SK-N-MC (cell line): ENCODE data around the gene TBCEL.

Experiments
- DNase-seq: peaks from one replicate; pipeline ENCODE4 v3.0.0-alpha.2; 2011; ENCODE audit warnings: low read depth, low spot score
- H3K27ac ChIP-seq: fragments of 200-600 bp; sonication (generic); 2 replicates; pipeline ENCODE4 v1.5.1; 2016; ENCODE audit warnings: mixed run types
- H3K36me3 ChIP-seq: fragments of 200-600 bp; sonication (generic); 2 replicates; pipeline ENCODE4 v1.6.1; 2017; ENCODE audit warnings: antibody characterized with exemption, low read length, mixed read lengths; ENCODE audit not compliant: insufficient read depth
- H3K4me3 ChIP-seq: fragments of 200-600 bp; sonication (generic); 2 replicates; pipeline ENCODE4 v1.5.1; 2016
- H3K9ac ChIP-seq: fragments of 200-600 bp; sonication (generic); 2 replicates; pipeline ENCODE4 v1.8.0; 2017; ENCODE audit warnings: mixed run types, mixed read lengths; ENCODE audit not compliant: insufficient read length
- H3K9me3 ChIP-seq: fragments of 200-600 bp; sonication (generic); 2 replicates; pipeline ENCODE4 v1.6.1; 2017; ENCODE audit warnings: low read depth, mild to moderate bottlenecking, antibody characterized with exemption, low read length, moderate library complexity, mixed read lengths
- EZH2 ChIP-seq: fragments of 200-600 bp; sonication (generic); IDR thresholded peaks from one replicate; pipeline ENCODE4 v1.6.1; 2017; ENCODE audit warnings: antibody characterized with exemption
- FOXP2 ChIP-seq: optimal IDR thresholded peaks from 2 replicates; pipeline ENCODE3; 2011; ENCODE audit warnings: mild to moderate bottlenecking, moderate library complexity; ENCODE audit not compliant: insufficient read depth; ENCODE audit errors: extremely low read length, control extremely low read depth
- POLR2AphosphoS5 ChIP-seq: IDR thresholded peaks from 2 replicates; pipeline ENCODE4 v1.6.1; 2012; ENCODE audit warnings: mild to moderate bottlenecking, low read depth, low read length, borderline replicate concordance

The TBCEL gene

GRCh38 chr11:121047926-121048325 is 24.0 kb downstream of the TBCEL start:
- no peaks in the 10 kb centered on the region for H3K9me3 ChIP-seq
- TF ChIP-seq POLR2AphosphoS5 (no peak), EZH2 (no peak)
- H3K36me3 ChIP-seq, result 0 out of 2 replicates have a peak, but pooled peaks cover 8% of the 10 kb centered on the region
- H3K27ac ChIP-seq, result no peak overlapping the region
- no peak overlapping the region for H3K9ac ChIP-seq
- H3K4me3 ChIP-seq, result no peak overlapping the region
- DNase-seq, result no peak

DNA sequence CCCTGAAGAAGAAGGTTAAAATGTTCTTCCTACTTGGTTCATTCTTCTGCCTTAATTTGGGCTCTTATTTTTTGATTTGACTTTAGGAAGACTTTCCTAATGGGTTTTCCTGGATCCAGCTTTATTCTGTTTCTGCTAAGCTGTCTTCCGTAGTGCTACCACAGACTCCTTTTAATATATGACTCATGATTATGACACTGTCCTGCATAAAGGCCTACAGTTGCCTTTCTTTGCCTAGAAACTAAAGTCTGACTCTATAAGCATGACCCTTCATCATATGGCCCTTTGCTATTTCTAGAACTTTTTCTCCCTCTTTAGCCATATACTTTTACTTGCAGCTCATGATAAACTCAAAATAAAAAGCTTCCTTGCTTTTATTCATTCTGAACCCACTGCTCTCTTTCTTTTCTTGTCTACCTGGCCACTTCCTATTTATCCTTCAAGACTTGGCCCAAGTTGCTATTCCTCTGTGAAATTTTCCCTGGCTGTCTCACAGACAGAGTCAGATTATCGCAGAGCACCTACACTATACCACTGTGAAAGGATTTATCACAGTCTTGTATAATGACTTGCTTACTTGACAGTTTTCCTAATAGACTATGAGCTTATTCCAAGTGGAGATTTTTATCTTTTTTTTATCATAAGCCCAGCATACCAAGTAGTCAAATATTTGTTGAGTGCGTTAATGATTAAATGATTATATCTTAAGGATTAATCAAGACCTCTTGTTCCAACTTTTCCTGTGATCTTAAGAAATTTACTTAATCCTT is 24.7 kb downstream of the TBCEL start:
- DNase-seq, result no peak
- no peak overlapping the region for H3K9ac ChIP-seq
- no peak overlapping the region for H3K27ac ChIP-seq
- H3K4me3 ChIP-seq, result no peak overlapping the region
- TF ChIP-seq FOXP2, result no peak
- TF ChIP-seq EZH2, result no peak
- TF ChIP-seq POLR2AphosphoS5, result no peak
- peaks cover 15% of the 10 kb centered on the region; the same call in 1 of the 2 replicates for H3K36me3 ChIP-seq
- H3K9me3 ChIP-seq, result no peaks in the 10 kb centered on the region

DNA sequence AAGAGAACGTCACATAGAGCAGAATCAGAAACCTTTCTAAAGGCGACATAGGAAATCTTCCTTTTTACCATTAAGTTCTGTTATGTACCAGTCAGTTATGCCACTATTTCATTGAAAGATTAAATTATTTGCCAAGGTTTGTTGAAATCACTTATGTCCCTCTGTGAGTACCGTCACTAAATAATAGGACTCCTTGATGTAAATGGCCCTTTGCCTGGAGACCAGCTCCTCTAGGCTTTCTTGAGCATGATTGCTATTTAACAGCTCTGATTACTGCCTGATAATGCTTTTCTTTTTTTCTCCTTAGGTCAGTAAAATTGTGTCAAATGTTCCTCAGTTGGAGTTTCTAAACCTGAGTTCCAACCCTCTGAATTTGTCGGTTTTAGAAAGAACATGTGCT is 29.3 kb downstream of the TBCEL start:
- no peak overlapping the region for H3K27ac ChIP-seq
- H3K36me3 ChIP-seq, result peaks cover 37% of the 10 kb centered on the region; the same call in 1 of the 2 replicates
- TF ChIP-seq POLR2AphosphoS5, result no peak
- no peak for TF ChIP-seq FOXP2
- no peak for TF ChIP-seq EZH2
- H3K9ac ChIP-seq, result no peak overlapping the region
- H3K4me3 ChIP-seq, result no peak overlapping the region
- no peaks in the 10 kb centered on the region for H3K9me3 ChIP-seq
- DNase-seq, result no peak

DNA sequence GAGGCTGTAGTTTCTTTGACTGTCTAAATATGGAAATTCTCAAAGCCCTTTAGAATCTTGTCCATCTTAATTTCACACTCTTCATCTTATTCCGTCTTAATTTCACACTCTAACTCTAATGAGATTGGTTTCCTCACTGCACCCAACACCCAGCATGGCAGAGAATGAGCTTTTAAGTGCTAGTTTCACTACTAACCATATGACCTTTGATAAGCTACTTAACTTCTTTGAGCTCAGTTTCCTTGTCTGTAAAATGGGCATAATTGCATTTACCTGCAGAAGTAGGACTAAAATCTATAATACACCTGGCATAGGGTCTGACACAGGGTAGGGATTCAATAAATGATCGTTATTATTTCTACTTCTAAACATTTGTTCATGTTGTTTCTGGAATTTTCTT is 30.4 kb downstream of the TBCEL start:
- no peak for DNase-seq
- H3K9ac ChIP-seq, result no peak overlapping the region
- H3K36me3 ChIP-seq, result peaks cover 37% of the 10 kb centered on the region; the same call in 1 of the 2 replicates
- no peak overlapping the region for H3K4me3 ChIP-seq
- TF ChIP-seq FOXP2 (no peak), POLR2AphosphoS5 (no peak), EZH2 (no peak)
- H3K27ac ChIP-seq, result no peak overlapping the region
- H3K9me3 ChIP-seq, result no peaks in the 10 kb centered on the region

DNA sequence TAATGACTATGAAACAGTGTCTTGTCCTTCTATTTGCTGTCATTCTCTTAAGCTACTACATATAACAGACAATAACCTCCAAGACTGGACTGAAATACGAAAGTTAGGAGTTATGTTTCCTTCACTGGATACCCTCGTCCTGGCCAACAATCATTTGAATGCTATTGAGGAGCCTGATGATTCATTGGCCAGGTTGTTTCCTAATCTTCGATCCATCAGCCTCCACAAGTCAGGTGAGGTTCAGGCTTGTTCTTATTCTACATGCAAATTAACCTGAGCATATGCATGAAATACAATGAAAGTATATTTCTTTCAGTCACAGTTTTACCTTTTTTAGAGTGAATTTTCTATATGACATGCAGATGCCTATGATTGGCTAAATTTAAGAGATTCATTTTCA is 31.2 kb downstream of the TBCEL start:
- no peak for TF ChIP-seq FOXP2
- no peak for TF ChIP-seq POLR2AphosphoS5
- no peak for TF ChIP-seq EZH2
- H3K9ac ChIP-seq, result no peak overlapping the region

GRCh38 chr11:121057922-121058321 is 34.0 kb downstream of the TBCEL start:
- Histone ChIP-seq H3K27ac (no peak overlapping the region), H3K9me3 (no peaks in the 10 kb centered on the region), H3K4me3 (no peak overlapping the region), H3K9ac (no peak overlapping the region), H3K36me3 (peaks cover 40% of the 10 kb centered on the region)
- no peak for DNase-seq
- TF ChIP-seq FOXP2, result no peak
- TF ChIP-seq EZH2, result no peak
- TF ChIP-seq POLR2AphosphoS5, result no peak

More for the DNA sequence above, 31.2 kb downstream of the TBCEL start:
- Histone ChIP-seq H3K36me3 (peaks cover 40% of the 10 kb centered on the region), H3K4me3 (no peak overlapping the region), H3K27ac (no peak overlapping the region), H3K9me3 (no peaks in the 10 kb centered on the region)
- no peak for DNase-seq

DNA sequence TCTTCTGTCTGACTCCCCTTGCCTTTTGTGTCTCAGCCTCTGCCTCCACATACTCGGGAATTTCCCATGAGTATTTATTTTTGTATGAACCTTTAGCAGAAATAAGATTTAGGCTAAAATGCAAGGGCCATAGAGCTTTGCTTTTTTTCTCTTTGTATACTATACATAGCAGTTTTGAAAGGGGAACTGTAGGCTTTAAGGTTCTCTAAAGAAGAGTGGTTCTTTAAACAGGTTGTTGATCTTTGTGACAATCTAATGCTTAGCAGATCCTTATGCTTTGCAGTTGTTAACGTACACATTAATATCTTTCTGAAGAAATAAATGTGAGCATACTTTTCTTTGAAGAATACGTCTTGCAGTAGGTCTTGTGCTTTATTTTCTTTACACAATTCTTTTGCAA is 35.0 kb downstream of the TBCEL start:
- no peak overlapping the region for H3K9ac ChIP-seq
- no peak overlapping the region for H3K4me3 ChIP-seq
- H3K27ac ChIP-seq, result no peak overlapping the region
- no peaks in the 10 kb centered on the region for H3K9me3 ChIP-seq
- TF ChIP-seq POLR2AphosphoS5, result no peak
- peaks cover 34% of the 10 kb centered on the region for H3K36me3 ChIP-seq
- DNase-seq, result no peak

- TF ChIP-seq POLR2AphosphoS5, result no peak
- TF ChIP-seq EZH2, result no peak
- TF ChIP-seq FOXP2, result no peak
- Histone ChIP-seq H3K9ac (no peak overlapping the region), H3K36me3 (peaks cover 30% of the 10 kb centered on the region), H3K9me3 (no peaks in the 10 kb centered on the region), H3K4me3 (no peak overlapping the region), H3K27ac (no peak overlapping the region)
- no peak for DNase-seq
Observed at GRCh38 chr11:121059605-121060004, 35.7 kb downstream of the TBCEL start.

DNA sequence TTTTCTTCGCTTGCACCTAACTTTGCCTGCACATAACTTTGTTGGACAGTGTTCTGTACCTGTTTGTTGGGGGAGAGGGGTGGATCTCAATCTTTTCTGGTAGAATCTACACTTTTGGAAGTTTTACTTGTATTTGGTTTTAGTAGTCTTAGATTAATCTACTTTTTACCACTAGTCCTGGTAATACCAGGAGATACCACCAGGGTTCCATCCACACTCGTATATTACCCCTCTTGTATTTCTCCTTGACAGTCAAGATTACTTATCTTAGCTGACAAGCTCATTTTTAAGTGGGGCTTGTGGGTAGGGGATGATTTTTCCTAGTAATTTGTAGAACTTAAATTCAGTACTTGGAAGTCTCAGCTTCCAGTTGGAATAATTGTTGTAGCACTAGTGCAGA is 39.8 kb downstream of the TBCEL start:
- no peaks in the 10 kb centered on the region for H3K9me3 ChIP-seq
- DNase-seq, result no peak
- no peak overlapping the region for H3K4me3 ChIP-seq
- H3K9ac ChIP-seq, result no peak overlapping the region
- H3K36me3 ChIP-seq, result peaks cover 19% of the 10 kb centered on the region
- no peak overlapping the region for H3K27ac ChIP-seq
- TF ChIP-seq FOXP2 (no peak), POLR2AphosphoS5 (no peak), EZH2 (no peak)
